GM18508 (cell line): ENCODE measurements around the gene CLN3.
"Not testable (repeated sequence)": the region's sequence is repeated elsewhere in the genome, so short reads cannot be mapped to it uniquely, and the experiment has no call there.

Experiments
- ATAC-seq: cut with Tn5 transposase; IDR thresholded peaks from one replicate; pipeline ENCODE4 v1.9.1; 2021; ENCODE audit warnings: moderate number of reproducible peaks; ENCODE audit not compliant: insufficient read depth, unreplicated experiment

The CLN3 gene

DNA sequence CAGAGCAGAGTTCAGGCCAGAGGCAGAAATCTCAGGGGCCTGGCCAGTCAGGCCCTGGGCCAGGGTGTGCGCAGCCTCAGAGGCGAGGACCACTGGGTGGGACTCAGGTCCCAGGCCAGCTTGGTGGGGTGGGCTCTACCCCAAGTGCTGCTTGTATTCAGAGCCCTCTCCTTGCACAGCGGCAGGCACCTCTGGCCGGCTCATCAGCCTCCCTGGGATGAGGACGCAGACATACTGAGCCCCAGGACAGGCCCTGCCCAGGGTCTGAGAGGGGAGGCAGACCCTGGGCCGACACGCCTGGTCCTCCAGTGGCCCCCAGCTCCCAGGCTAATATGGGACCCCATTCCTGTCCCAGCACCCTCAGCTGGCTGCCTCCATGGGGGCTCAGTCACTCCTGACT, 22.4 kb upstream of the CLN3 start:
- ATAC-seq: no peak

DNA sequence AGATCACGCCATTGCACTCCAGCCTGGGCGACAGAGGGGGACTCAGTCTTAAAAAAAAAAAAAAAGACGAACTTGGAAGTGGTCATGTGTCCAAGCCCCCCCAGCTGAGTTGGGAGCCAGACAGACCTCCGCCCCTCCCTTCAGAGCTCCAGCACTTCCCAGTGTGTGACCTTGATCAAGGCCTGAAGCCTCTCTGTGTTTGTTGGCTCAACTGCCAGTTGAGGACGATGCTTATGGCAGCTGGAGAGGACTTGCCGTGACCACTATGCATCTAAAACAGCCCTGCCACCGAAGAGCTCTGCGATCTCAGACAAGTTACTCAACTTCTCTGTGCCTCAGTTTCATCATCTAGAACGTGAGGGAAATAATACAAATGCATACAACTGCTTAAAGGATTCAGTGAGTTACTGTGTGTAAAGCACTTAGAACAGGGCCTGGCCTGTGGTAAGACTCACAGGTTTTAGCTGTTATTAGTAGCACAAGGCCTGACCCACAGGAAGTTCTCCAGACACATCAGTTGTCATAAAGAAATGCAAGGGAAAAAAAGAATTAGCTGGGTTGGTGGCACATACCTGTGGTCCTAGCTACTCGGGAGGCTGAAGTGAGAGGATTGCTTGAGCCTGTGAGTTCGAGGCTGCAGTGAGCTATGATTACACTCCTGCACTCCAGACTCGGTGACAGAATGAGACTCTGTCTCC, 21.8 kb upstream of the CLN3 start:
- no peak for ATAC-seq

DNA sequence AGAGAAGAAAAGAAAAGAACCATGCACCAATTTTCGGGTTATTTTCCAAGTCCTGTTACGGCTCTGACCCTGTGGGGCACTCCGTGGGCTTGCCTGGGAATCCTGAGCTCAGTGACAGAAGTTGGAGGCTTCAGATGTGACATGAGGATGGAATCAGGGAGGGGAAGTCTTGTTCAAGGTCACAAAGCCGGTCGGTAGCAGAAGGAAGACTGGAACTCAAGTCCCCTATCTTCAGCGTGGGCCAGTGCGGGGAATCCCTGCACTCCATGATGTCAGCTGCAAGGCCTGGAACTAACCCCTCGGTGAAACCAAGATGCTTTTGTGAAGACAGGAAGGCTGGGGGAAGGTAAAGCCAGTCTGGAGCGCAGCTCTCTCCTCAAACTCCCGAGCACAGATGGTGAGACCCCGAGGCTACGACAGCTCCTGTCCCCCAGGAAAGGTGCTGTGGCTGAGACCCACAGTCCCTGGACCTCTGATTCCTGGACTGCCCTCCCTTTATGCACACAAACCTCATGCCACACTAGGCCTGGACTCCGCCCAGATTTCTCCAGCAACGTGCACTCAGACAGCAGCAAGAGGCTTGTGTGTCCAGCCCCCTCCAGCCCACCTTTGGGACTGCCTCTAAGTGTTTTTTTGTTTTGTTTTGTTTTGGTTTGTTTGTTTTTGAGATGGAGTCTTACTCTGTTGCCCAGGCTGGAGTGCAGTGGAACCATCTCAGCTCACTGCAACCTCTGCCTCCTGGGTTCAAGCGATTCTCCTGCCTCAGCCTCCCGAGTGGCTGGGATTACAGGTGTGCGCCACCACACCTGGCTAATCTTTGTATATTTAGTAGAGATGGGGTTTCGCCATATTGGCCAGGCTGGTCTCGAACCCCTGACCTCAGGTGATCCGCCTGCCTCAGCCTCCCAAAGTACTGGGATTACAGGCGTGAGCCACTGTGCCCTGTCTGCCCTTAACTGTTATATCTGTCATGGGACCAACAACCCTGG, 20.2 kb upstream of the CLN3 start:
- ATAC-seq: no peak

DNA sequence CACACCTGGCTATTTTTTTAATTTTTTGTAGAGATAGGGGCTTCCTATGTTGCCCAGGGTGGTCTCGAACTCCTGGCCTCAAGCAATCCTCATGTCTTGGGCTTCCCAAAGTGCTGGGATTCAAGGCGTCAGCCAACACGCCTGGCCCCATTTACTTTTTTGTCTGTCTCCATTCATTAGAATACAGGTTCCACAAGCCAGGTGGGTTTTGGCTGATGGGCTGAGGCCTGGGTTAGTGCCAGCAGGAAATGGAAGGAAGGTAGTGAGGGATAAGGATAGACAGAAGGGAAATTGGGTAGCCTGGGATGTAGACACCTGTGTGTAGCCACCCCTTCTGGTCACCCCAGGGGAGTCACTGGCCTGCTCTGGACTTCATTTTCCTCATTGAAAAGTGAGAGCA, 19.2 kb upstream of the CLN3 start:
- ATAC-seq: no peak

DNA sequence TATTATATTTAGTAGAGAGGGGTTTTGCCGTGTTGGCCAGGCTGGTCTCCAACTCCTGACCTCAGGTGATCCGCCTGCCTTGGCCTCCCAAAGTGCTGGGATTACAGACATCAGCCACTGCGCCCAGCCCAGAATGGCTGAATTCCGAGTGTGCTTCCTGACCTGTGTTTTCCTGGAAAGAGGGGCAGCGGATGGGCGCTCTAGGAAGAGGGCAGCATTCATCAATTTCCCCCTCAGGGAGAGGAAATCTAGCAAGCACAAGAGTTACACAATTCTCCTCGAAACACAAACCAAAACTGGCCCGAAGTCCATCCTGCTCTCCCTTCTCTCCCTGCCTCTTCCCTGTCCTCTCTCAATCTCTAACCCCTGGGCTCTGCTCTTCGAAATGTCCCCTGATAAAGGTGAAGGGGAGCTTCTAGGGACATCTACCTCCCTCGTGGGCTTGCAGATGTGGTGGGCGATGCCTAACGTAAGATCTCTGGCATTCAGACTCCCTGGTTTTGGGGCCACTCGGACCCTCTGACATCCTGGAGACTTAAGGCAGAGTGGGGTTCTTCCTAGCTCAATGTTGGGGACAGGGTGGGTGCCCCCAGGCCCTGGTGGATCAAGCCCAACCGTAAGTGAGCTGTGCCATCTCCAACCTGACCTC, 13.7 kb upstream of the CLN3 start:
- no peak for ATAC-seq

DNA sequence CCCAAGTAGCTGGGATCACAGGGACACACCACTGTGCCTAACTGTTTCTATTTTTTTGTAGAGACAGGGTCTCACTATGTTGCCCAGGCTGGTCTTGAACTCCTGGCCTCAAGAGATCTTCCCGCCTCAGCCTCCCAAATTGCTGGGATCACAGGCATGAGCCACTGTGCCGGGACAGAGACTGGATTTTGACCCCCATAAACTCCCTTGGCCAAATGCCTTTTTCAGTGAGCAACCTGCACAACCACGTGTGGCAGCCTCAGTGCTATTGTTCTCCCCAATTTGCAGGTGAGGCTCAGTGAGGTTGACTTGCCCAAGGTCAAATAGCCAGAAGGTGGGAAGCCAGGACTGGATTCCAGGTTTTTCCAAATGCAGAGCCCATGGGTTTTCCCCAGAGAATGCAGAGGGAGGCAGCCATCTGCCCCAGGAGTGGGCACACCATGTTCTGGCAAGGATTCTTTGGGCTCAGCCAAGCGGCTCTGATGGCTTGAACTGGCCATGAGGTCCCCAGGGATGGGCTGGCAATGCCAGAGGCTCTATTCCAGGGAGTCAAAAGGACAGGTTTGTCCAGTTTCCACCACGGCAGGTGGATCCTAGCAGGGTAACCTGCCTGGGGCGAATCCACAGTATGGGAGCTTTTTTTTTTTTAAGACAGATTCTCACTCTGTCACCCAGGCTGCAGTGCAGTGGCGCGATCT, 13.0 kb upstream of the CLN3 start:
- no peak for ATAC-seq

DNA sequence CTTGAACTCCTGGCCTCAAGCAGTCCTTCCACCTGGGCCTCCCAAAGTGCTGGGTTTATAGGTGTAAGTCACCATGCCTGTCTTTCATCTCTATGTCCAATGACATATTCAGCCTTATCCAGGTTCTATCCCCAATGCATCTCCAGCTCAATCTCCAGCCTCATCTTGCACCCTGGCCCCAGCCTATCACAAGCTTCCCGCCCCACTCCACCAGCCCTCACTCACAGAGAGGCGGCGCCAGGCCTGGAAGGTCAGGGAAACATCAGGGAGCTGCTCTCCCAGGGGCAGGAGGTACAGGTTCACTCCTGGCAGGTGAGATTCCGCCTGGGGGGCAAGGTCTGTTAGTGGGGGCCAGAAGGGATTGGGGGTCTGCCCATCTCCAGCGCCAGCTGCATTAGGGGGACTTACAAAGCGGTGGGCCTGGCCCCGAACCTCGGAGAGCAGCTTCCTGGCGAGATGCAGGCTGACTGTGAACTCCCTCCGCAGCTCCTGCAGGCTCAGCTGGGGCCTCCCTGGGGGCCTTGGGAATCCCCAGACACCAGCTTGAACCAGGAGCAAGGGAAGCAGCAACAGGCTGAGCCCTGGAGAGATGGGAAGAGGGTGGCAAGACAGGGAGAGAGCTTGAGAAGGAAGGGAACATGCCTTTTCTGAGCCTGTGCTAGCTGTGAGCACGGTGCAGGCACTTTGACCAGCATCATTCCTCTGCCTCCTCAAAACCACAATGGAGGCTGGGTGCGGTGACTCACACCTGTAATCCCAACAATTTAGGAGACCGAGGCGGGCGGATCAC, 11.8 kb upstream of the CLN3 start:
- no peak for ATAC-seq

DNA sequence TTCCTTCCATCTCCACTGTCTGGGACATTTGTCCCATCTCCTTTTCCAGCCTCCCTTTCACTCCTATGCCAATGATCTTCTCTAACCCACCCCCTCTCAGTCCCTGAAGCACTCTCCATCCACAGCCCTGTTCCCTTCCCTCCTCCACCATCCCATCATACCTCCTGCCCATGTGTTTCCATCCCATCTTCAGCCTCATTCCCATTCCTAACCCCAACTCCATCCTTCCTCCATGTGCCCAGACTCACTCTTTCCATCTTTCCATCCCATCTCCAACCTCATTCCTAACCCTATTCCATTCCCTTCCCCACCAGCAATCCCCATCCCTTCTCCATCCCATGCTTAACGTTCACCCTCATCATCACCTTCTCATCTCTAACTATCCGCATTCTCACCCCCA, 10.4 kb upstream of the CLN3 start:
- ATAC-seq: no peak

DNA sequence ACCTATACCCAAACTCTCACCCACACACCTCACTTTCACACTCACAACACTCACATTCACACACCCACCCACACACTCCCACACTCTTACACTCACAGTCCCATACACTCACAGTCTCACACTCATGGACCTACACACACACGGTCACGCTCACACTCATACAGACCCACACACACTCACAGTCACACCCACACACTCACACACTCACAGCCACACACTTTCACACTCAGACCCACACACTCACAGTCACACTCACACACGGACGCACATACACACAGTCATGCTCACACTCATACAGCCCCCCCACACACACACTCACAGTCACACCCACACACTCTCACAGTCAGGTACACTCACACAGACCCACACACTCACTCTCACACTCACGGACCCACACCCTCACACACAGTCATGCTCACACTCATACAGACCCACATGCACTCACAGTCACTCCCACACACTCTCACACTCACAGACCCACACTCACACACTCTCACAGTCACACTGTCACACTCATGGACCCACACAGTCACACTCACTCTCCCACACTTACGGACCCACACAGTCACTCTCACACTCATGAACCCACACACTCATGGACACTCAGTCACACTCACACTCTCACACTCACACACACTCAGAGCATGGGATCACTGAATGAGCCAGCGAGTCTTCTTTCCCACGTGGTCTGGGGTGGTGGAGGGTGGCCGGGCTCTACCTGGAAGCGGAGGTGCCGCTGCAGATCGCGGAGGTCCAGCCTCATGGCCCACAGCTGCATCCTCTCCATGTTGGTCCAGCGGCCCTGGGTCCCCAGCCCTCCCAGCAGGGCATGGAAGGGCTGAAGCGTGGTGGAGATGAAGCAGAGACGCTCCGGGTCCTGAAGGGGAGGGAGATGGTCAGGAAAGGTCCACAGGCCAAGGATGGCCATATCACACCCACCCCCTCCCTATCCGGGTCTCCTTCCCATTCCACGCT, 9.7 kb upstream of the CLN3 start:
- ATAC-seq: no peak

DNA sequence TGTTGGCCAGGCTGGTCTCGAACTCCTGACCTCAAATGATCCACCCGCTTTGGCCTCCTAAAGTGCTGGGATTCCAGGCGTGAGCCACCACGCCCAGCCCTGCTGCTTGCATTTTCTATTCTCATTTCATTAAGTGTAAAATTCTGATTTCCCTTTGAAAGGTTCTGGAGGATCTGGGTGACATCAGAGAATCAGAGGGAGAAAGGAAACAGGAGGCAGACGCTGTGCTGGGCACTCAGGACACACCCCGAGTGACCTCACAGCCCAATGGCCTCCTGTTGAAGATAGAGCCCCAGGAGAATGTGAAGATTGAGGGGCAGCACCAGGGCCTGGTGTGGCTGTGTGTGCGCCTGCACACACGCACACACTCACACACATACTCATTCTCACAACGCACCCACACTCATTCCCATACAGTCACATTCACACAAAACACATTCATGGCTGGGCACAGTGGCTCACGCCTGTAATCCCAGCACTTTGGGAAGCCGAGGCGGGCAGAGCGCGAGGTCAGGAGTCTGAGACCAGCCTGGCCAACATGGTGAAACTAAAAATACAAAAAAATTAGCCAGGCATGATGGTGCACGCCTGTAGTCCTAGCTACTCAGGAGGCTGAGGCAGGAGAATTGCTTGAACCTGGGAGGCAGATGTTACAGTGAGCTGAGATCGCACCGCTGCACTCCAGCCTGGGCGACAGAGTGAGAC, 8.8 kb upstream of the CLN3 start:
- ATAC-seq: not testable (repeated sequence)

DNA sequence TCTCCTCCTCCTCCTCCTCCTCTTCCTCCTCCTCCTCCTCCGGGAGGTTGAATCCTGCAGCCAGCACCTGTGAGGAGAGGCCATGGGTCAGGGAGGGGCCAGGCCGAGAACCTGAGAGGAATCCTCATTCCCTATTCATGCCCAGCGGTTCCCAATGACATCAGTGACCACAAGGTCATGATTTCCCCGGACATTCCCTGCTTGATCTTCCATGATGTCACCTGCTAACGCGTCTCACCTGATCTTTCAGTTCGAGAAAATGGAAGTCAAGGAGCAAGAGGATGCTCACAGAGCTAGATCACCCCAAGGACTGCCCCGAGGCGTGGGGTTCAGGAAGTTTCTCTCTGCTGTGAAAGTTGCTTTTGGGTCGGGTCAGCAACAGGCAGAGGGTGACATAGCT, 8.0 kb upstream of the CLN3 start:
- no peak for ATAC-seq

DNA sequence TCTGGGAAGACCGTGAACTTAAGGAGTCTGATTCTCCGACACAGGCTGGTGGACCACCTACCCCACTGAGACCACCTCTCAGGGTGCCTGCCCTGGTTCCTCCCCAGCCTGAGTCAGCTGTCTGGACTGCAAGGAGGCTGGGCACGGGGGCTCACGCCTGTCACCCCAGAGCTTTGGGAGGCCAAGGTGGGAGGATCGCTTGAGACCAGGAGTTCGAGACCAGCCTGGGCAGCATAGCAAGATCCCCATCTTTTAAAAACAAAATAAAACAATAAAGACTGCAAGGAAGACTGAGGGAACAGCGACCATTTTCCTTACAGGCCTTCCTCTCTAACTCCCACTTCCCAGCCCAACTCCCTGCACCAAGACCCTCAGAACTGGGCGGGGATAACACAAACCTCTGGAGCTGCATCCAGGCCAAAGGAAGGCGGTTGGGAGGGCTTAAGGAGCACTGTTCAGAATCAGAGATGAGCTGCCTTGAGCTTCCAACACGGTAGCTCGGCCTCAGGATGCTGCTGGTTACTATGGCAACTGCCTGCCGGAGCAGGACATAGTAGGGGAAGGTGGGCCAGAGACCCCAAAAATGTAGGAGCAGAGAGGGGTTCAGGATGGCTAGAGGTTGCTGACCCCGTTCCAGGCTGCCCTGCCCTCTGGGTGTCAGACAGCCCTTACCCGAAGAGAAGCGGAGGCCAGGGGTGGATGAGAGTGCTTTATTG, 7.0 kb upstream of the CLN3 start:
- no peak for ATAC-seq

DNA sequence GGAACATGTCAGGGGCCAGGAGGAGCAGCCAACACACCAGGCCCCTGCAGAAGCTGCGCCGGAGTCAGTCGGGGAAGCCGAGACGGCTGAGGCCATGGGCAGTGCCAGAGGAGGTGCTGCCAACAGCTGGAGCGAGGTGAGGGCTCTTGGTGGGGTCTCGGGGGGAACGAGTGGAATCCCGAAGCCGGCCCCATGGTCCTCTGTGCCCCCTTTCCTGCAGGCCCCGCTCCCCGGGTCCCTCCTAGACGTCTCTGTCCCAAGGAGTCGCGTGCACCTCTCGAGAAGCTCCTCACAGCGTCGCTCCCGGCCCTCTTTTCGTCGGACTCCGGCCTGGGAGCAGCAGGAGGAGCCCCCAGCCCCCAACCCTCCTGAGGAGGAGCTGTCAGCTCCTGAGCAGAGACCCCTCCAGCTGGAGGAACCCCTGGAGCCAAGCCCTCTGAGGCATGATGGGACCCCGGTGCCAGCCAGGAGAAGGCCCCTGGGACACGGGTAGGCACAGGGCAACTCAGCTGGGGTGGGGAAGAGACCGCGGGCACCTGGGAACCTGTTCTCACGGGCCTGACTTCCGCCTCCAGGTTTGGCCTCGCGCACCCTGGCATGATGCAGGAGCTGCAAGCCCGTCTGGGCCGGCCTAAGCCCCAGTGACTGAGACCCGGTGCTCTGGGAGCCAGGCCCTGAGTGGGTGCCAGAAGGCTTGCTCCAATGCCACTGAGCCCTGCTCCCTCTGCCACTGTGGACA, 6.2 kb upstream of the CLN3 start:
- no peak for ATAC-seq

DNA sequence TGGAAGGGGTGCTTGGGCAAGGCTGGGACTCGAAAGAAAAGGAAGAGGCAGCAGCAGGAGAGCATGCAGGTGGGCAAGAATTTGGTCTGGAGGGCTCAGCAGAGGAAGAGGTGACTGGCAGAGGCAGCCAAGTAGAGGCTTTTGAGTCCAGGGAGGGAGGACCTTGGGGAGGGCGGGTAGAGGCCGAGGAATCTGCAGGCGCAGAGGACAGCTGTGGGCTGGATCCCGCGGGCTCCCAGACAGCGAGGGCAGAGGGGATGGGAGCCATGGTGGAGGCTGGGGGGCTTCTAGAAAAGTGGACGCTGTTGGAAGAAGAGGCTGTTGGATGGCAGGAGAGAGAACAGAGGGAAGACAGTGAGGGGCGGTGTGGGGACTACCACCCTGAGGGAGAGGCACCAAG, 5.5 kb upstream of the CLN3 start:
- no peak for ATAC-seq

DNA sequence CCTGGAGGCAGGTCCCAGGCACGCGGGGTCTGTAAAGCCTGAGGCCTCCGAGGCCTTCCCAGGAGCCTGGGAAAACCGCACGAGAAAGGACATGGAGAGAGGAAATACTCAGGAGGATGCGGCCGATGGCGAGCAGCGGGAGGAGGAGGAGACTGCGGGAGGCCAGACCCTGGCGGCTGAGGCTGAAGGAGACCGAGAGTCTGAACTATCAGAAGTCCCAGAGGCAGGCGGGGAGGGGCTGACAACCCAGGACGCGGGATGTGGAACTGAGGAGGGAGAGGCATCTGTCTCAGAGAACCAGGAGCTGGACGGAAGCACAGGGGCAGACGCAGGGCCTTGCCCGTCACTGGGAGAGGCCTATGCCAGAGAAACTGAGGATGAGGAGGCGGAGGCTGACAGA, 5.0 kb upstream of the CLN3 start:
- no peak for ATAC-seq

DNA sequence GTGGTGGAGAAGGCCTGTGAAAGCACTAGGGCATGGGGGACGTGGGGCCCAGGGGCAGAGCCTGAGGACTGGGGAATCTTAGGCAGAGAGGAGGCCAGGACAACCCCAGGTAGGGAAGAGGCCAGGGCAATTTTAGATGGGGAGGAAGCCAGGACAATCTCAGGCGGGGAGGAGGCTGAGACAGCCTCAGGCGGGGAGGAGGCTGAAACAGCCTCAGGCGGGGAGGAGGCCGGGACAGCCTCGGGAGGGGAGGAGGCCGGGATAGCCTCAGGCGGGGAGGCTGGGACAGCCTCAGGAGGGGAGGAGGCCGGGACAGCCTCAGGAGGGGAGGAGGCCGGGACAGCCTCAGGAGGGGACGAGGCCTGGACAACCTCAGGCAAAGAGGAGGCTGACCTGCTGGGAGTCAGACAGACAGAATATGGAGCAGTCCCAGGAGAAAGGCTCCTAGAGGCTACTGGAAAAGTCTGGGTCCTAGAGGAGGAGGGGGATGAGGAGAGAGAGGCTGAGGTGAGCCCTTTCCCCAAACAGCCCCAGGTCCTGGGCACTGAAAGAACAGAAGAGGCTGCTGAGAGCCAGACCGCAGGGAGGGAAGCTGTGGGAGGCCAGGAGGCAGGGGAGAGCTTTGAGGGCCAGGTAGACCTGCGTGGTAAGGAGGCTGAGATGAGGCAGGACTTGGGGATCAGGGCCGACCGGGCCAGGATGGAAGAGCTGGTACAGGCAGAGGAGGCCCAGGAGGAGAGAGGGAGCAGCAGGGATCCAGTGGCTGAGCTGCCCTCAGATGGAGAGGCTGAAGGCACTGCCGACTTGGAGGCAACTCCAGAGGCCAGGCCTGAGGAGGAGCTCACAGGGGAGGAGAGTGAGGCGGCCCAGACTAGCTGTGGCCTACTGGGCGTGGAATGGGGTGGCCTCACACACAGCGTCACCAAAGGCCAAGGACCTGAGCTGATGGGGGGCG, 4.2 kb upstream of the CLN3 start:
- ATAC-seq: no peak
